HepG2 (cell line): Measurements from ENCODE around the gene P4HB. TPM values are rescaled to one million over a fixed set of nuclear protein-coding genes. Genes with fewer than 3 reads are reported as not detected.
A peak's percentile ranks its signal among the peaks of the same experiment; 100 is the strongest.

Experiments used
- HNRNPL ChIP-seq: fragments of 200-400 bp; formaldehyde crosslinking; IDR thresholded peaks from 2 replicates; pipeline ENCODE4 v1.6.1; 2017; ENCODE audit warnings: mild to moderate bottlenecking, low read depth, low read length
- KAT8 ChIP-seq: IDR thresholded peaks from 2 replicates; pipeline ENCODE4 v1.6.1; 2016; ENCODE audit warnings: missing genetic modification reagents, missing compliant biosample characterization
- NCOR1 ChIP-seq: fragments of 200-600 bp; sonication (generic); IDR thresholded peaks from 2 replicates; pipeline ENCODE4 v1.7.0; 2017; ENCODE audit warnings: antibody characterized with exemption, low read length, borderline replicate concordance
- NFKB2 ChIP-seq: sonication (generic); formaldehyde crosslinking; IDR thresholded peaks from 2 replicates; pipeline ENCODE4 v1.4.0; 2020; ENCODE audit warnings: missing genetic modification reagents, borderline replicate concordance
- SP140L ChIP-seq: sonication (generic); formaldehyde crosslinking; IDR thresholded peaks from 2 replicates; pipeline ENCODE4 v1.4.0; 2020; ENCODE audit warnings: missing genetic modification reagents, borderline replicate concordance
- TRIM24 ChIP-seq: sonication (generic); formaldehyde crosslinking; IDR thresholded peaks from 2 replicates; pipeline ENCODE4 v1.8.0; 2022; ENCODE audit warnings: mild to moderate bottlenecking, missing genetic modification reagents
- ZC3H4 ChIP-seq: sonication (generic); formaldehyde crosslinking; IDR thresholded peaks from 2 replicates; pipeline ENCODE4 v1.4.0; 2020; ENCODE audit warnings: missing genetic modification reagents, borderline replicate concordance
- ZNF274 ChIP-seq: sonication (generic); formaldehyde crosslinking; IDR thresholded peaks from 2 replicates; pipeline ENCODE4 v1.5.1; 2020; ENCODE audit warnings: mild to moderate bottlenecking, missing genetic modification reagents
- ZNF292 ChIP-seq: sonication (generic); formaldehyde crosslinking; IDR thresholded peaks from 2 replicates; pipeline ENCODE4 v1.8.1; 2022; ENCODE audit warnings: mild to moderate bottlenecking, low read depth, missing genetic modification reagents, borderline replicate concordance
- ZNF383 ChIP-seq: sonication (generic); formaldehyde crosslinking; IDR thresholded peaks from 2 replicates; pipeline ENCODE4 v1.4.0; 2020; ENCODE audit warnings: missing genetic modification reagents, mild to moderate bottlenecking, borderline replicate concordance
- ZNF616 ChIP-seq: sonication (generic); formaldehyde crosslinking; IDR thresholded peaks from 2 replicates; pipeline ENCODE4 v1.5.0; 2020; ENCODE audit warnings: low read depth, mild to moderate bottlenecking, missing genetic modification reagents
- ZSCAN21 ChIP-seq: sonication (generic); formaldehyde crosslinking; IDR thresholded peaks from 2 replicates; pipeline ENCODE4 v1.8.0; 2022; ENCODE audit warnings: mild to moderate bottlenecking, missing genetic modification reagents, moderate library complexity, borderline replicate concordance
- ZSCAN29 ChIP-seq: sonication (generic); formaldehyde crosslinking; conservative IDR thresholded peaks from 2 replicates; pipeline ENCODE4 v1.4.0; 2020; ENCODE audit warnings: mild to moderate bottlenecking, missing genetic modification reagents
- ZSCAN31 ChIP-seq: sonication (generic); formaldehyde crosslinking; IDR thresholded peaks from 2 replicates; pipeline ENCODE4 v1.5.0; 2020; ENCODE audit warnings: low read depth, mild to moderate bottlenecking, missing genetic modification reagents
- polyA plus RNA-seq, 8 experiments: library from polyadenylated mRNA; depleted of rRNA in 3 of 8; stranded (reverse) in 7 of 8; unstranded in 1 of 8; fragments of >200 nt; fragmentation: Illumina TruSeq in 4 of 8; extraction: Trizol in 4 of 8; gene quantifications; 2 replicates each; pipeline versions ENCODE4 v1.2.1 to v1.2.3, GENCODE V29; 2011 to 2016; ENCODE audit warnings: low read depth in 4 of 8, missing spikeins in 1 of 8, mixed read lengths in 1 of 8; ENCODE audit not compliant: insufficient read depth in 1 of 8
- total RNA-seq, 5 experiments: library from RNA; depleted of rRNA; stranded (reverse); fragments of >200 nt; fragmentation: Illumina TruSeq; extraction: Trizol; gene quantifications; 2 replicates each; pipeline ENCODE4 v1.2.3, GENCODE V29; 2016; ENCODE audit warnings: low read depth in 1 of 5
- TF ChIP-seq, protein P1 (sequence below): sonication (generic); formaldehyde crosslinking; IDR thresholded peaks from 2 replicates; pipeline ENCODE4 v1.4.0; 2020; ENCODE audit warnings: mild to moderate bottlenecking, low read depth, missing genetic modification reagents
- TF ChIP-seq, protein P2 (sequence below): sonication (generic); formaldehyde crosslinking; IDR thresholded peaks from 2 replicates; pipeline ENCODE4 v1.4.0; 2020; ENCODE audit warnings: missing genetic modification reagents
- TF ChIP-seq, protein P3 (sequence below): sonication (generic); formaldehyde crosslinking; IDR thresholded peaks from 2 replicates; pipeline ENCODE4 v1.5.0; 2020; ENCODE audit warnings: mild to moderate bottlenecking, missing genetic modification reagents
- TF ChIP-seq, protein P4 (sequence below): sonication (generic); formaldehyde crosslinking; IDR thresholded peaks from 2 replicates; pipeline ENCODE4 v1.8.0; 2022; ENCODE audit warnings: low read depth, missing genetic modification reagents
- TF ChIP-seq, protein P5 (sequence below): sonication (generic); formaldehyde crosslinking; IDR thresholded peaks from 2 replicates; pipeline ENCODE4 v1.9.0; 2021; ENCODE audit warnings: missing genetic modification reagents, mild to moderate bottlenecking, borderline replicate concordance

The P4HB gene
- total and polyA plus RNA-seq, 2 of the 13 experiments (the other 11 are each of a cell fraction or from before 2014, with no cell fraction given), result 185 to 782 TPM

DNA sequence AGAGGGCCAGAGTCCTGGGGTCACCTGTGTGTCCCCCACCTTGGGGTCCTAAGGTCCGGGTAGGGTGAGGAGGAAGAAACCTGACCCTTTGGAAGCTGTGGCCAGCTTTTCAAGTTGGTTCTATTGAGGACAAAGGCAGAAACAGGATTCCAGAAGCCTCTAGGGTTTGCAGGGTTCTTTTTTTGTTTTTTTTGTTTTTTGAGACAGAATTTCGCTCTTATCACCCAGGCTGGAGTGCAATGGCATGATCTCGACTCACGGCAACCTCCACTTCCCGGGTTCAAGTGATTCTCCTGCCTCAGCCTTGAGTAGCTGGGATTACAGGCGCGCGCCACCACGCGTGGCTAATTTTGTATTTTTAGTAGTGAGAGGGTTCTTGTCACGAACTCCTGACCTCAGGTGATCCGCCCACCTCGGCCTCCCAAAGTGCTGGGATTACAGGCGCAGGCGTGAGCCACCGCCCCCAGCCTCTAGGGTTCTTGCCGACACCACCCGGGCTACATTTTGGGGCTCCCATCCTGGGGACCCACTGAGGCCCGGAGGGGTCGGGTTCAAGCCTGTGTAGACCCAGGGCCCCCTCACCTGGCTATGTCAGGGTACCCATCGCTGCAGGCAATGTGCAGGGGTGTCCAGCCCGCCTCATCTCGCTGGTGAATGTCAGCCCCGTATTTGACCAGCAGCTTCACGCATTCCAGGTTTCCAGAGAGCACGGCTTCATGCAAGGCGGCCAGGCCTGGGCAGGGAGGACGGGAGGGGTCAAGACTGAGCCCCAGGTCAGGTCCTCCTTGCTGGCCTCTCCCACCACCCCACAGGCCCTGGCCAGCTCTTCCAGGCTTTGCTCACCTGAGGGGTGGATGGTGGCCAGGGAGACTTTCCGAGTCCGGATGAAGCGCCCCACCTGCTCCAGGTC lies 26.2 kb downstream of the P4HB start (continued):
- no peak for TF ChIP-seq ZNF292 (CRISPR knock-in tag)
- TF ChIP-seq, protein P1, sequence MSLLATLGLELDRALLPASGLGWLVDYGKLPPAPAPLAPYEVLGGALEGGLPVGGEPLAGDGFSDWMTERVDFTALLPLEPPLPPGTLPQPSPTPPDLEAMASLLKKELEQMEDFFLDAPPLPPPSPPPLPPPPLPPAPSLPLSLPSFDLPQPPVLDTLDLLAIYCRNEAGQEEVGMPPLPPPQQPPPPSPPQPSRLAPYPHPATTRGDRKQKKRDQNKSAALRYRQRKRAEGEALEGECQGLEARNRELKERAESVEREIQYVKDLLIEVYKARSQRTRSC (CRISPR knock-in tag), result 0 out of 2 replicates have a peak, but pooled peaks have one; percentile 7
- TF ChIP-seq ZSCAN31 (CRISPR knock-in tag), result 0 out of 2 replicates have a peak, but pooled peaks have one; percentile 4
- no peak for TF ChIP-seq ZSCAN21 (CRISPR knock-in tag)
- no peak for TF ChIP-seq TRIM24 (CRISPR knock-in tag)
- peak; percentile 16; the same call in 1 of the 2 replicates for TF ChIP-seq NCOR1
- TF ChIP-seq ZNF274 (CRISPR knock-in tag), result no peak
- 0 out of 2 replicates have a peak, but pooled peaks have one; percentile 30 for TF ChIP-seq ZSCAN29 (CRISPR knock-in tag)
- TF ChIP-seq, protein P2, sequence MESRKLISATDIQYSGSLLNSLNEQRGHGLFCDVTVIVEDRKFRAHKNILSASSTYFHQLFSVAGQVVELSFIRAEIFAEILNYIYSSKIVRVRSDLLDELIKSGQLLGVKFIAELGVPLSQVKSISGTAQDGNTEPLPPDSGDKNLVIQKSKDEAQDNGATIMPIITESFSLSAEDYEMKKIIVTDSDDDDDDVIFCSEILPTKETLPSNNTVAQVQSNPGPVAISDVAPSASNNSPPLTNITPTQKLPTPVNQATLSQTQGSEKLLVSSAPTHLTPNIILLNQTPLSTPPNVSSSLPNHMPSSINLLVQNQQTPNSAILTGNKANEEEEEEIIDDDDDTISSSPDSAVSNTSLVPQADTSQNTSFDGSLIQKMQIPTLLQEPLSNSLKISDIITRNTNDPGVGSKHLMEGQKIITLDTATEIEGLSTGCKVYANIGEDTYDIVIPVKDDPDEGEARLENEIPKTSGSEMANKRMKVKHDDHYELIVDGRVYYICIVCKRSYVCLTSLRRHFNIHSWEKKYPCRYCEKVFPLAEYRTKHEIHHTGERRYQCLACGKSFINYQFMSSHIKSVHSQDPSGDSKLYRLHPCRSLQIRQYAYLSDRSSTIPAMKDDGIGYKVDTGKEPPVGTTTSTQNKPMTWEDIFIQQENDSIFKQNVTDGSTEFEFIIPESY (CRISPR knock-in tag), result 0 out of 2 replicates have a peak, but pooled peaks have one; percentile 11
- TF ChIP-seq HNRNPL, result 0 out of 2 replicates have a peak, but pooled peaks have one; percentile 8
- TF ChIP-seq NFKB2 (CRISPR knock-in tag), result no peak
- TF ChIP-seq, protein P3, sequence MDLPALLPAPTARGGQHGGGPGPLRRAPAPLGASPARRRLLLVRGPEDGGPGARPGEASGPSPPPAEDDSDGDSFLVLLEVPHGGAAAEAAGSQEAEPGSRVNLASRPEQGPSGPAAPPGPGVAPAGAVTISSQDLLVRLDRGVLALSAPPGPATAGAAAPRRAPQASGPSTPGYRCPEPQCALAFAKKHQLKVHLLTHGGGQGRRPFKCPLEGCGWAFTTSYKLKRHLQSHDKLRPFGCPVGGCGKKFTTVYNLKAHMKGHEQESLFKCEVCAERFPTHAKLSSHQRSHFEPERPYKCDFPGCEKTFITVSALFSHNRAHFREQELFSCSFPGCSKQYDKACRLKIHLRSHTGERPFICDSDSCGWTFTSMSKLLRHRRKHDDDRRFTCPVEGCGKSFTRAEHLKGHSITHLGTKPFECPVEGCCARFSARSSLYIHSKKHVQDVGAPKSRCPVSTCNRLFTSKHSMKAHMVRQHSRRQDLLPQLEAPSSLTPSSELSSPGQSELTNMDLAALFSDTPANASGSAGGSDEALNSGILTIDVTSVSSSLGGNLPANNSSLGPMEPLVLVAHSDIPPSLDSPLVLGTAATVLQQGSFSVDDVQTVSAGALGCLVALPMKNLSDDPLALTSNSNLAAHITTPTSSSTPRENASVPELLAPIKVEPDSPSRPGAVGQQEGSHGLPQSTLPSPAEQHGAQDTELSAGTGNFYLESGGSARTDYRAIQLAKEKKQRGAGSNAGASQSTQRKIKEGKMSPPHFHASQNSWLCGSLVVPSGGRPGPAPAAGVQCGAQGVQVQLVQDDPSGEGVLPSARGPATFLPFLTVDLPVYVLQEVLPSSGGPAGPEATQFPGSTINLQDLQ (CRISPR knock-in tag), result 0 out of 2 replicates have a peak, but pooled peaks have one; percentile 8
- TF ChIP-seq KAT8, result no peak
- no peak for TF ChIP-seq SP140L (CRISPR knock-in tag)
- TF ChIP-seq, protein P4, sequence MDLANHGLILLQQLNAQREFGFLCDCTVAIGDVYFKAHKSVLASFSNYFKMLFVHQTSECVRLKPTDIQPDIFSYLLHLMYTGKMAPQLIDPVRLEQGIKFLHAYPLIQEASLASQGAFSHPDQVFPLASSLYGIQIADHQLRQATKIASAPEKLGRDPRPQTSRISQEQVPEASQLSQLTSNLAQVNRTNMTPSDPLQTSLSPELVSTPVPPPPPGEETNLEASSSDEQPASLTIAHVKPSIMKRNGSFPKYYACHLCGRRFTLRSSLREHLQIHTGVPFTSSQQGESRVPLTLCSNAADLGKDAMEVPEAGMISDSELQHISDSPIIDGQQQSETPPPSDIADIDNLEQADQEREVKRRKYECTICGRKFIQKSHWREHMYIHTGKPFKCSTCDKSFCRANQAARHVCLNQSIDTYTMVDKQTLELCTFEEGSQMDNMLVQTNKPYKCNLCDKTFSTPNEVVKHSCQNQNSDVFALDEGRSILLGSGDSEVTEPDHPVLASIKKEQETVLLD (CRISPR knock-in tag), result no peak
- TF ChIP-seq ZC3H4 (CRISPR knock-in tag), result peak; percentile 57; the same call in 1 of the 2 replicates
- no peak for TF ChIP-seq ZNF616
- 0 out of 2 replicates have a peak, but pooled peaks have one; percentile 31 for TF ChIP-seq ZNF383
- TF ChIP-seq, protein P5, sequence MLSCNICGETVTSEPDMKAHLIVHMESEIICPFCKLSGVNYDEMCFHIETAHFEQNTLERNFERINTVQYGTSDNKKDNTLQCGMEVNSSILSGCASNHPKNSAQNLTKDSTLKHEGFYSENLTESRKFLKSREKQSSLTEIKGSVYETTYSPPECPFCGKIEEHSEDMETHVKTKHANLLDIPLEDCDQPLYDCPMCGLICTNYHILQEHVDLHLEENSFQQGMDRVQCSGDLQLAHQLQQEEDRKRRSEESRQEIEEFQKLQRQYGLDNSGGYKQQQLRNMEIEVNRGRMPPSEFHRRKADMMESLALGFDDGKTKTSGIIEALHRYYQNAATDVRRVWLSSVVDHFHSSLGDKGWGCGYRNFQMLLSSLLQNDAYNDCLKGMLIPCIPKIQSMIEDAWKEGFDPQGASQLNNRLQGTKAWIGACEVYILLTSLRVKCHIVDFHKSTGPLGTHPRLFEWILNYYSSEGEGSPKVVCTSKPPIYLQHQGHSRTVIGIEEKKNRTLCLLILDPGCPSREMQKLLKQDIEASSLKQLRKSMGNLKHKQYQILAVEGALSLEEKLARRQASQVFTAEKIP (CRISPR knock-in tag), result no peak
